ENCODE data around the gene CC2D1B. TPM values are rescaled to one million over a fixed set of nuclear protein-coding genes. Genes with fewer than 3 reads are reported as not detected.

The CC2D1B gene
- total RNA-seq, 1 experiment from 2014 or later = 24.3 TPM

DNA sequence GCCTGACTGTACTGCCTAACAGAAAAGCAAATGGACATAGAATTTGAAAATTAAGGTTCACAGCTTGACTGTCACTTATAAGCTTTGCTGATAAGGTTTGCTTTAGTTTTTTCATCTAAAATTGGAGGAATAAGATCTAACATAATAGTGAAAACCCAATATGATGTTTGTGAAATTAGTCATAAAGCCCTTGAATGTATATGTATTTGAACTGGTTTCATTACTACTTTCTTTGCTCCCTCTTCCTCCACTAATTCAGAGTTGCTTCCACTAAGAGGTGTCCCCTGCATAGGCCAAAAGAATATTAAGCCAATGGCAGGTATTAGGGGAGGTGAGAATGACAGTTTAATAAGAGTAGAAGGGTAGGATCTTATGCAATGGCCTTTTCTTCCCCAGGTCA, 48.9 kb upstream of the CC2D1B start:
- Histone ChIP-seq H2BK12ac (ENCODE audit: insufficient read length, low read depth, low read length) (no peak overlapping the region), H3K4me2 (ENCODE audit: insufficient read depth, insufficient read length, low read length) (no peak overlapping the region), H4K20me1 (ENCODE audit: control insufficient read depth, insufficient read depth, insufficient read length) (no peaks in the 10 kb centered on the region), H2AK5ac (ENCODE audit: insufficient read length, low read length) (no peak overlapping the region), H3T11ph (ENCODE audit: low read length) (no peak overlapping the region), H2BK5ac (ENCODE audit: insufficient read length, low read length) (no peak overlapping the region), H3K56ac (ENCODE audit: insufficient read length, low read depth, low read length) (no peak overlapping the region), H3K79me1 (ENCODE audit: insufficient read depth, low read depth, low read length, poor library complexity, severe bottlenecking) (no peaks in the 10 kb centered on the region), H4K91ac (ENCODE audit: insufficient read length, low read depth, low read length) (no peak overlapping the region), H3K4me1 (ENCODE audit: insufficient read depth, low read length) (no peaks in the 10 kb centered on the region), H4K5ac (ENCODE audit: insufficient read length, low read depth, low read length) (no peak overlapping the region), H3K23me2 (ENCODE audit: insufficient read length, low read depth, low read length, poor library complexity, severe bottlenecking) (no peaks in the 10 kb centered on the region), H2BK20ac (ENCODE audit: low read depth, low read length, poor library complexity, severe bottlenecking) (no peak overlapping the region), H3K27me3 (ENCODE audit: insufficient read depth, low read length) (no peaks in the 10 kb centered on the region; the same call in 1 of the 2 replicates), H3K18ac (ENCODE audit: insufficient read length, low read depth, low read length) (no peak overlapping the region), H3K14ac (ENCODE audit: insufficient read depth, low read length) (no peak overlapping the region), H3K27ac (ENCODE audit: insufficient read length, low read depth, low read length) (no peak overlapping the region), H3K9ac (ENCODE audit: extremely low read depth, insufficient read length, low read length) (no peak overlapping the region), H3K79me2 (ENCODE audit: insufficient read depth, low read length) (no peaks in the 10 kb centered on the region), H3K23ac (ENCODE audit: insufficient read length, low read depth, low read length) (no peak overlapping the region), H2BK120ac (ENCODE audit: low read depth, low read length, poor library complexity, severe bottlenecking) (no peak overlapping the region), H2BK15ac (ENCODE audit: low read depth, low read length) (no peak overlapping the region), H4K8ac (replicated peaks; ENCODE audit: insufficient read length, low read depth, low read length) (no peak overlapping the region), H2AFZ (ENCODE audit: low read length) (no peak overlapping the region), H3K4ac (ENCODE audit: low read depth, low read length) (no peak overlapping the region), H3K9me3 (ENCODE audit: control insufficient read depth, low read depth, low read length) (no peaks in the 10 kb centered on the region)
- no peaks in the 10 kb centered on the region for H3K9me3 Mint-ChIP-seq
- H3K27ac Mint-ChIP-seq = no peak overlapping the region
- H3K4me3 Mint-ChIP-seq = no peak overlapping the region
- H3K4me1 Mint-ChIP-seq = no peaks in the 10 kb centered on the region
- no peaks in the 10 kb centered on the region; the same call in 1 of the 2 replicates for H3K27me3 Mint-ChIP-seq (ENCODE audit: low read depth)
- TF ChIP-seq, protein P1, sequence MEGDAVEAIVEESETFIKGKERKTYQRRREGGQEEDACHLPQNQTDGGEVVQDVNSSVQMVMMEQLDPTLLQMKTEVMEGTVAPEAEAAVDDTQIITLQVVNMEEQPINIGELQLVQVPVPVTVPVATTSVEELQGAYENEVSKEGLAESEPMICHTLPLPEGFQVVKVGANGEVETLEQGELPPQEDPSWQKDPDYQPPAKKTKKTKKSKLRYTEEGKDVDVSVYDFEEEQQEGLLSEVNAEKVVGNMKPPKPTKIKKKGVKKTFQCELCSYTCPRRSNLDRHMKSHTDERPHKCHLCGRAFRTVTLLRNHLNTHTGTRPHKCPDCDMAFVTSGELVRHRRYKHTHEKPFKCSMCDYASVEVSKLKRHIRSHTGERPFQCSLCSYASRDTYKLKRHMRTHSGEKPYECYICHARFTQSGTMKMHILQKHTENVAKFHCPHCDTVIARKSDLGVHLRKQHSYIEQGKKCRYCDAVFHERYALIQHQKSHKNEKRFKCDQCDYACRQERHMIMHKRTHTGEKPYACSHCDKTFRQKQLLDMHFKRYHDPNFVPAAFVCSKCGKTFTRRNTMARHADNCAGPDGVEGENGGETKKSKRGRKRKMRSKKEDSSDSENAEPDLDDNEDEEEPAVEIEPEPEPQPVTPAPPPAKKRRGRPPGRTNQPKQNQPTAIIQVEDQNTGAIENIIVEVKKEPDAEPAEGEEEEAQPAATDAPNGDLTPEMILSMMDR (conservative IDR thresholded peaks at IDR 0.05) = no peak
- no peak for DNase-seq
- H3K36me3 Mint-ChIP-seq (ENCODE audit: insufficient read depth in 1 of 3, low read depth in 3 of 3) = peaks cover 43 to 90% (median 83%) of the 10 kb centered on the region in 3 experiments

Data from H9 (cell line).